ENCODE results near the gene PAPOLA. TPM values are rescaled to one million over a fixed set of nuclear protein-coding genes. Genes with fewer than 3 reads are reported as not detected.
"Not testable (repeated sequence)": the region's sequence is repeated elsewhere in the genome, so short reads cannot be mapped to it uniquely, and the experiment has no call there.

Gene PAPOLA
- 100 to 1,000 TPM; 163 to 255 TPM for total RNA-seq

GRCh38 chr14:96501740-96502620 lies at the start of gene PAPOLA:
Gene PAPOLA (plus strand): TSS chr14:96502382. CDS start chr14:96502593, 211 bp downstream.
- peaks cover 5% of the 10 kb centered on the region for H3K27me3 Mint-ChIP-seq
- H3K36me3 Mint-ChIP-seq (ENCODE audit: low read depth), result peaks cover 47% of the 10 kb centered on the region
- H3K9me3 Mint-ChIP-seq, result no peaks in the 10 kb centered on the region
- ATAC-seq (replicated peaks), result peak; percentile 96
- peak within 1 kb of the TSS; percentile 88 for H3K4me3 Mint-ChIP-seq
- H3K4me1 Mint-ChIP-seq, result peaks cover 21% of the 10 kb centered on the region
- peak within 1 kb of the TSS; percentile 95 for H3K27ac Mint-ChIP-seq

GRCh38 chr14:96452684-96453083 lies 49.5 kb upstream of the PAPOLA start:
- Mint-ChIP-seq H3K9me3 (no peaks in the 10 kb centered on the region), H3K27me3 (peaks cover 4% of the 10 kb centered on the region), H3K4me1 (no peaks in the 10 kb centered on the region), H3K4me3 (no peak overlapping the region), H3K36me3 (ENCODE audit: low read depth) (no peaks in the 10 kb centered on the region), H3K27ac (no peak overlapping the region)
- no peak for ATAC-seq (replicated peaks)

GRCh38 chr14:96455588-96455987 lies 46.6 kb upstream of the PAPOLA start:
- Mint-ChIP-seq H3K27ac (no peak overlapping the region), H3K36me3 (ENCODE audit: low read depth) (no peaks in the 10 kb centered on the region), H3K27me3 (peaks cover 6% of the 10 kb centered on the region), H3K4me3 (no peak overlapping the region), H3K4me1 (no peaks in the 10 kb centered on the region), H3K9me3 (no peaks in the 10 kb centered on the region)
- ATAC-seq (replicated peaks), result no peak

GRCh38 chr14:96459851-96460250 lies 42.3 kb upstream of the PAPOLA start:
- no peaks in the 10 kb centered on the region for H3K9me3 Mint-ChIP-seq
- H3K4me3 Mint-ChIP-seq, result no peak overlapping the region
- H3K4me1 Mint-ChIP-seq, result no peaks in the 10 kb centered on the region
- no peak overlapping the region for H3K27ac Mint-ChIP-seq
- no peaks in the 10 kb centered on the region for H3K36me3 Mint-ChIP-seq (ENCODE audit: low read depth)
- H3K27me3 Mint-ChIP-seq, result peaks cover 6% of the 10 kb centered on the region
- no peak for ATAC-seq (replicated peaks)

- ATAC-seq (replicated peaks), result no peak
- Mint-ChIP-seq H3K27ac (no peak overlapping the region), H3K4me1 (no peaks in the 10 kb centered on the region), H3K27me3 (peaks cover 3% of the 10 kb centered on the region), H3K4me3 (no peak overlapping the region), H3K9me3 (no peaks in the 10 kb centered on the region), H3K36me3 (ENCODE audit: low read depth) (no peaks in the 10 kb centered on the region)
These were observed 40.0 kb upstream of the PAPOLA start for GRCh38 chr14:96461950-96462798.

- Mint-ChIP-seq H3K4me3 (no peak overlapping the region), H3K9me3 (no peaks in the 10 kb centered on the region), H3K4me1 (no peaks in the 10 kb centered on the region), H3K27ac (no peak overlapping the region), H3K36me3 (ENCODE audit: low read depth) (no peaks in the 10 kb centered on the region), H3K27me3 (no peaks in the 10 kb centered on the region)
- no peak for ATAC-seq (replicated peaks)
These were observed 38.0 kb upstream of the PAPOLA start for GRCh38 chr14:96464136-96464535.

GRCh38 chr14:96466918-96467317 lies 35.3 kb upstream of the PAPOLA start:
- H3K27ac Mint-ChIP-seq, result no peak overlapping the region
- no peaks in the 10 kb centered on the region for H3K36me3 Mint-ChIP-seq (ENCODE audit: low read depth)
- no peaks in the 10 kb centered on the region for H3K9me3 Mint-ChIP-seq
- no peaks in the 10 kb centered on the region for H3K4me1 Mint-ChIP-seq
- no peaks in the 10 kb centered on the region for H3K27me3 Mint-ChIP-seq
- H3K4me3 Mint-ChIP-seq, result no peak overlapping the region
- ATAC-seq (replicated peaks), result no peak

- Mint-ChIP-seq H3K36me3 (ENCODE audit: low read depth) (no peaks in the 10 kb centered on the region), H3K27me3 (peaks cover 7% of the 10 kb centered on the region), H3K4me1 (no peaks in the 10 kb centered on the region), H3K27ac (no peak overlapping the region), H3K4me3 (no peak overlapping the region), H3K9me3 (no peaks in the 10 kb centered on the region)
- ATAC-seq (replicated peaks), result no peak
These were observed 31.9 kb upstream of the PAPOLA start for GRCh38 chr14:96470331-96470730.

- not testable (repeated sequence) for H3K27ac Mint-ChIP-seq; H3K36me3 Mint-ChIP-seq (ENCODE audit: low read depth); H3K9me3 Mint-ChIP-seq
These were observed 31.2 kb upstream of the PAPOLA start for GRCh38 chr14:96470967-96471366.

GRCh38 chr14:96478119-96478518 lies 24.1 kb upstream of the PAPOLA start:
- Mint-ChIP-seq H3K27me3 (peaks cover 7% of the 10 kb centered on the region), H3K36me3 (ENCODE audit: low read depth) (no peaks in the 10 kb centered on the region), H3K4me3 (no peak overlapping the region), H3K4me1 (no peaks in the 10 kb centered on the region), H3K27ac (no peak overlapping the region), H3K9me3 (no peaks in the 10 kb centered on the region)
- no peak for ATAC-seq (replicated peaks)

More at GRCh38 chr14:96470967-96471366, 31.2 kb upstream of the PAPOLA start:
- not testable (repeated sequence) for H3K4me1 Mint-ChIP-seq; H3K4me3 Mint-ChIP-seq; H3K27me3 Mint-ChIP-seq; ATAC-seq (replicated peaks)

- Mint-ChIP-seq H3K9me3 (no peaks in the 10 kb centered on the region), H3K27ac (no peak overlapping the region), H3K4me1 (no peaks in the 10 kb centered on the region), H3K27me3 (peaks cover 9% of the 10 kb centered on the region), H3K4me3 (no peak overlapping the region), H3K36me3 (ENCODE audit: low read depth) (no peaks in the 10 kb centered on the region)
- no peak for ATAC-seq (replicated peaks)
These were observed 22.6 kb upstream of the PAPOLA start for GRCh38 chr14:96479435-96480146.

- Mint-ChIP-seq H3K36me3 (ENCODE audit: low read depth) (no peaks in the 10 kb centered on the region), H3K27me3 (peaks cover 13% of the 10 kb centered on the region), H3K27ac (no peak overlapping the region), H3K9me3 (no peaks in the 10 kb centered on the region), H3K4me1 (no peaks in the 10 kb centered on the region), H3K4me3 (no peak overlapping the region)
- ATAC-seq (replicated peaks), result no peak
These were observed 20.4 kb upstream of the PAPOLA start for GRCh38 chr14:96481731-96482314.

GRCh38 chr14:96482986-96483385 lies 19.2 kb upstream of the PAPOLA start:
- ATAC-seq (replicated peaks), result no peak
- H3K9me3 Mint-ChIP-seq, result no peaks in the 10 kb centered on the region
- no peaks in the 10 kb centered on the region for H3K4me1 Mint-ChIP-seq
- no peak overlapping the region for H3K4me3 Mint-ChIP-seq
- H3K36me3 Mint-ChIP-seq (ENCODE audit: low read depth), result no peaks in the 10 kb centered on the region
- H3K27ac Mint-ChIP-seq, result no peak overlapping the region
- peaks cover 13% of the 10 kb centered on the region for H3K27me3 Mint-ChIP-seq

GRCh38 chr14:96484399-96484798 lies 17.8 kb upstream of the PAPOLA start:
- Mint-ChIP-seq H3K4me3 (no peak overlapping the region), H3K4me1 (no peaks in the 10 kb centered on the region), H3K27me3 (peaks cover 16% of the 10 kb centered on the region), H3K9me3 (no peaks in the 10 kb centered on the region), H3K27ac (no peak overlapping the region), H3K36me3 (ENCODE audit: low read depth) (no peaks in the 10 kb centered on the region)
- ATAC-seq (replicated peaks), result no peak

All from activated T-helper 17 cell treated with anti-CD3 and anti-CD28 coated beads, Interleukin-2, amount 50 U/mL, for 72 hours (primary cell).